Measurements from ENCODE around the gene SMARCD1. TPM values are rescaled to one million over a fixed set of nuclear protein-coding genes. Genes with fewer than 3 reads are reported as not detected.
A peak's percentile ranks its signal among the peaks of the same experiment; 100 is the strongest.

SMARCD1 gene
- total RNA-seq, 1 experiment from 2014 or later, result 84.9 TPM

DNA sequence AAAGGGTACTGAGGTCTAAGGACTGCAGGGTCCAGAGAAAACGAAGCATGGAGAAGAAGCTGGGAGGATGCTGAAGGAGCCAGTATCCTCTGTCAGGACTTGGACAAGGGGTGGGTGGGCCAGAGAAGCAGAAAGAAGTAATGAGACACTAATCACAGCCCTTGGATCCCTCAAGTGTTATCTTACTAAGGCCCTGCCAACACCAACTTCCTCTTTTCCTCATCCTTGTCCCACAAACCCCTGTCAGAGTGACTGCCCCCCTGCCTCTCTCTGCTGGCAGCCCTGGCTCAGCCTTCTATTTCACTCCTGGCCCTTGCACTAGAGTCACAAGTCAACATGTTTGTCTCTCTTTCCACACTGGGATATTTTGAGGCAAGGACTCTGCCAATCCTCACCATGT lies 31.6 kb upstream of the SMARCD1 start:
- TF ChIP-seq, protein P1, sequence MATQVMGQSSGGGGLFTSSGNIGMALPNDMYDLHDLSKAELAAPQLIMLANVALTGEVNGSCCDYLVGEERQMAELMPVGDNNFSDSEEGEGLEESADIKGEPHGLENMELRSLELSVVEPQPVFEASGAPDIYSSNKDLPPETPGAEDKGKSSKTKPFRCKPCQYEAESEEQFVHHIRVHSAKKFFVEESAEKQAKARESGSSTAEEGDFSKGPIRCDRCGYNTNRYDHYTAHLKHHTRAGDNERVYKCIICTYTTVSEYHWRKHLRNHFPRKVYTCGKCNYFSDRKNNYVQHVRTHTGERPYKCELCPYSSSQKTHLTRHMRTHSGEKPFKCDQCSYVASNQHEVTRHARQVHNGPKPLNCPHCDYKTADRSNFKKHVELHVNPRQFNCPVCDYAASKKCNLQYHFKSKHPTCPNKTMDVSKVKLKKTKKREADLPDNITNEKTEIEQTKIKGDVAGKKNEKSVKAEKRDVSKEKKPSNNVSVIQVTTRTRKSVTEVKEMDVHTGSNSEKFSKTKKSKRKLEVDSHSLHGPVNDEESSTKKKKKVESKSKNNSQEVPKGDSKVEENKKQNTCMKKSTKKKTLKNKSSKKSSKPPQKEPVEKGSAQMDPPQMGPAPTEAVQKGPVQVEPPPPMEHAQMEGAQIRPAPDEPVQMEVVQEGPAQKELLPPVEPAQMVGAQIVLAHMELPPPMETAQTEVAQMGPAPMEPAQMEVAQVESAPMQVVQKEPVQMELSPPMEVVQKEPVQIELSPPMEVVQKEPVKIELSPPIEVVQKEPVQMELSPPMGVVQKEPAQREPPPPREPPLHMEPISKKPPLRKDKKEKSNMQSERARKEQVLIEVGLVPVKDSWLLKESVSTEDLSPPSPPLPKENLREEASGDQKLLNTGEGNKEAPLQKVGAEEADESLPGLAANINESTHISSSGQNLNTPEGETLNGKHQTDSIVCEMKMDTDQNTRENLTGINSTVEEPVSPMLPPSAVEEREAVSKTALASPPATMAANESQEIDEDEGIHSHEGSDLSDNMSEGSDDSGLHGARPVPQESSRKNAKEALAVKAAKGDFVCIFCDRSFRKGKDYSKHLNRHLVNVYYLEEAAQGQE (IDR thresholded peaks at IDR 0.05; ENCODE audit: insufficient read depth in 1 of 2, low read depth in 2 of 2, low read length in 1 of 2), result no peak
- TF ChIP-seq POLR2AphosphoS5 (IDR thresholded peaks at IDR 0.05; ENCODE audit: low read depth, low read length) (no peak), TCF7L2 (IDR thresholded peaks at IDR 0.05; ENCODE audit: low read depth, low read length) (no peak)
- H3K27ac ChIP-seq (ENCODE audit: low read length), result no peak overlapping the region
- H3K27me3 ChIP-seq (ENCODE audit: control insufficient read depth, insufficient read depth, low read length), result 0 out of 2 replicates have a peak, but pooled peaks cover 4% of the 10 kb centered on the region
- ChIA-PET CTCF (interaction anchor here (2.1 kb wide), 1 partner anchor 14 kb away, joined by 18 read pairs; no protein-coding TSS in a partner anchor), POLR2A (no interaction called here)
- no TSS peak for BruUV-seq (replicated peaks)
- in situ Hi-C loops (cut with HindIII; ENCODE audit: low pct_unique_long_range_greater_than_20kb, low sequenced_read_pairs) (no loop called here), intact Hi-C loops (cut with micrococcal nuclease; ENCODE audit: unreplicated experiment) (loop anchor here (10.0 kb wide), 1 partner anchor 189 kb away; no protein-coding TSS in a partner anchor)
- ATAC-seq, result no peak
- H3K4me3 ChIP-seq (ENCODE audit: low read depth in 2 of 2, low read length in 2 of 2), result no peak overlapping the region
- peaks cover 13% of the 10 kb centered on the region for H3K4me1 ChIP-seq (ENCODE audit: control insufficient read depth, insufficient read depth, low read length)
- DNase-seq (ENCODE audit: low read depth, low spot score), result no peak
- H3K9me3 ChIP-seq (ENCODE audit: control insufficient read depth, insufficient read depth, low read depth, low read length), result no peaks in the 10 kb centered on the region
- H3K36me3 ChIP-seq (ENCODE audit: control insufficient read depth, insufficient read depth, low read length), result no peaks in the 10 kb centered on the region

DNA sequence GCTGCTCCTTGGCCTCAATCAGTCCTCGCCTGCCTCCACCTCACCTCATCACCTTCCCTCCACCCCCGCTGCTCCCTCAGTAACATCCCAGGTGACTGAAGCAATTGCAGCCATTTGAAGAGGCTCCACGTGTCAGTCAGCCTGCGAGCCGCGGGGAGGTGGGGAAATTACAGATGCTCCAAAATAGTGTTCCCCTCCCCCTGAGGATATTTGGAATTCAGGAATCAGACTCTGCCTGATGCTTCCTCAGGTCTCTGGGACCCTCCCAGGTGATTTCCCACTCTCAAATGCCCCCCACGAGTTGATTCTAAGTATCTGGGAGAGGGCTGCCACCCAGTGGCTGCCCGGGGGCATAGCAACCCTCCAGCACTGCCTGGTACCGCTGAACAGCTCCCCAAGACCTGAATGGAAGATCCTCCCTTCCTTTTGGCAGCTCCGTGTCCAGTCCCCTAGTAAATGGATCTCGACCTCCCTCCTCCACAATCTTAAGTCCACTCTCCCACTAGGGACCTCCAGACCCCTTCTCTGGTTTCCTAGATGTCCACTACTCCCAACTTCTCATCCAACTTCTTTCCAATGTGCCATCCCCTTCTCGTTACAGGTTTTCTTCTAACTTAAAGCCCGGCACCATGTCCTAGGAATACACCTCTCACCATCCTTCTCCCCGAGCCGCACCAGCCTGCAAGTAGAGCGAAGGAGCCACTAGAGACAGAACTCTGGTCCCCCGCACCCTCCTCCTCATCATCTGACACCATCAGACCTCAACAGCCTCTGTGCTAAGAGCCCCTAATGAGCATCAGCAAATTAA lies 29.1 kb upstream of the SMARCD1 start:
- ChIA-PET CTCF (interaction anchor here (0.5 to 2.0 kb wide), 16 partner anchors 10 to 893 kb away, joined by 3 to 17 read pairs (median 4); no protein-coding TSS in a partner anchor), POLR2A (no interaction called here)
- no peak overlapping the region for H3K27ac ChIP-seq (ENCODE audit: low read length)
- no TSS peak for BruUV-seq (replicated peaks)
- DNase-seq (ENCODE audit: low read depth, low spot score) (no peak), ATAC-seq (peak; percentile 69)
- no peaks in the 10 kb centered on the region for H3K36me3 ChIP-seq (ENCODE audit: control insufficient read depth, insufficient read depth, low read length)
- peak overlapping the region in 1 of 2 experiments; percentile 25; a peak in 1 of 4 replicates for H3K4me3 ChIP-seq (ENCODE audit: low read depth in 2 of 2, low read length in 2 of 2)
- H3K4me1 ChIP-seq (ENCODE audit: control insufficient read depth, insufficient read depth, low read length), result peaks cover 13% of the 10 kb centered on the region
- H3K9me3 ChIP-seq (ENCODE audit: control insufficient read depth, insufficient read depth, low read depth, low read length), result no peaks in the 10 kb centered on the region
- H3K27me3 ChIP-seq (ENCODE audit: control insufficient read depth, insufficient read depth, low read length), result 0 out of 2 replicates have a peak, but pooled peaks cover 4% of the 10 kb centered on the region
- intact Hi-C loops (cut with micrococcal nuclease; ENCODE audit: unreplicated experiment), result loop anchor here (5.0 to 10.0 kb wide), 2 partner anchors 89 to 191 kb away; no protein-coding TSS in a partner anchor
- TF ChIP-seq SIN3A (IDR thresholded peaks at IDR 0.05; ENCODE audit: borderline replicate concordance, insufficient read depth, low read depth, low read length) (no peak), TCF7L2 (IDR thresholded peaks at IDR 0.05; ENCODE audit: low read depth, low read length) (no peak), POLR2AphosphoS5 (IDR thresholded peaks at IDR 0.05; ENCODE audit: low read depth, low read length) (no peak)
- TF ChIP-seq, protein P1 (IDR thresholded peaks at IDR 0.05; ENCODE audit: insufficient read depth in 1 of 2, low read depth in 2 of 2, low read length in 1 of 2), result peak in 1 of 2 experiments; percentile 54; a peak in 2 of 4 replicates
- TF ChIP-seq, protein P2, sequence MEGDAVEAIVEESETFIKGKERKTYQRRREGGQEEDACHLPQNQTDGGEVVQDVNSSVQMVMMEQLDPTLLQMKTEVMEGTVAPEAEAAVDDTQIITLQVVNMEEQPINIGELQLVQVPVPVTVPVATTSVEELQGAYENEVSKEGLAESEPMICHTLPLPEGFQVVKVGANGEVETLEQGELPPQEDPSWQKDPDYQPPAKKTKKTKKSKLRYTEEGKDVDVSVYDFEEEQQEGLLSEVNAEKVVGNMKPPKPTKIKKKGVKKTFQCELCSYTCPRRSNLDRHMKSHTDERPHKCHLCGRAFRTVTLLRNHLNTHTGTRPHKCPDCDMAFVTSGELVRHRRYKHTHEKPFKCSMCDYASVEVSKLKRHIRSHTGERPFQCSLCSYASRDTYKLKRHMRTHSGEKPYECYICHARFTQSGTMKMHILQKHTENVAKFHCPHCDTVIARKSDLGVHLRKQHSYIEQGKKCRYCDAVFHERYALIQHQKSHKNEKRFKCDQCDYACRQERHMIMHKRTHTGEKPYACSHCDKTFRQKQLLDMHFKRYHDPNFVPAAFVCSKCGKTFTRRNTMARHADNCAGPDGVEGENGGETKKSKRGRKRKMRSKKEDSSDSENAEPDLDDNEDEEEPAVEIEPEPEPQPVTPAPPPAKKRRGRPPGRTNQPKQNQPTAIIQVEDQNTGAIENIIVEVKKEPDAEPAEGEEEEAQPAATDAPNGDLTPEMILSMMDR (IDR thresholded peaks at IDR 0.05), result peak; percentile 97
- in situ Hi-C loops (cut with HindIII; ENCODE audit: low pct_unique_long_range_greater_than_20kb, low sequenced_read_pairs), result no loop called here

Data from Panc1 (cell line).